GM13976 (cell line): ENCODE measurements around the gene PRAC2.

Source experiments
- DNase-seq: peaks from one replicate; pipeline ENCODE4 v3.0.0; 2012; ENCODE audit warnings: low spot score
- CTCF ChIP-seq: IDR thresholded peaks from 2 replicates; pipeline ENCODE4 v1.5.1; 2012; ENCODE audit warnings: borderline replicate concordance, mild to moderate bottlenecking; ENCODE audit not compliant: insufficient read depth; ENCODE audit errors: extremely low read depth, missing control alignments, control extremely low read depth
- in situ Hi-C: fragments of 300-500 bp; cut with MboI; formaldehyde crosslinking; loops from one replicate; pipeline ENCODE4 v1.12.0; 2022; ENCODE audit warnings: low sequenced_read_pairs, mixed read lengths, inconsistent platforms; ENCODE audit not compliant: unreplicated experiment

The PRAC2 gene

GRCh38 chr17:48737330-48738043, 14.5 kb downstream of the PRAC2 start:
- no peak for TF ChIP-seq CTCF
- in situ Hi-C loops, result no loop called here

GRCh38 chr17:48738424-48738802, 15.4 kb downstream of the PRAC2 start:
- DNase-seq, result no peak
- no peak for TF ChIP-seq CTCF
- in situ Hi-C loops, result no loop called here

More at GRCh38 chr17:48737330-48738043, 14.5 kb downstream of the PRAC2 start:
- no peak for DNase-seq

- TF ChIP-seq CTCF, result no peak
- in situ Hi-C loops, result no loop called here
- no peak for DNase-seq
Measured at GRCh38 chr17:48738803-48739526, 16.0 kb downstream of the PRAC2 start.

GRCh38 chr17:48740537-48740936, 17.6 kb downstream of the PRAC2 start:
- in situ Hi-C loops, result no loop called here
- no peak for TF ChIP-seq CTCF
- DNase-seq, result no peak

- in situ Hi-C loops, result no loop called here
- DNase-seq, result no peak
- TF ChIP-seq CTCF, result no peak
Measured at GRCh38 chr17:48745381-48746275, 22.6 kb downstream of the PRAC2 start.

- DNase-seq, result no peak
- in situ Hi-C loops, result no loop called here
- no peak for TF ChIP-seq CTCF
Measured at GRCh38 chr17:48746916-48747444, 24.0 kb downstream of the PRAC2 start.
